Kidney tubule cell (primary cell): ENCODE measurements around the gene ADAMTS12.

ENCODE experiments used
- DNase-seq: peaks from one replicate; pipeline ENCODE4 v3.0.0-alpha.2; 2018; ENCODE audit warnings: low spot score

The ADAMTS12 gene

DNA sequence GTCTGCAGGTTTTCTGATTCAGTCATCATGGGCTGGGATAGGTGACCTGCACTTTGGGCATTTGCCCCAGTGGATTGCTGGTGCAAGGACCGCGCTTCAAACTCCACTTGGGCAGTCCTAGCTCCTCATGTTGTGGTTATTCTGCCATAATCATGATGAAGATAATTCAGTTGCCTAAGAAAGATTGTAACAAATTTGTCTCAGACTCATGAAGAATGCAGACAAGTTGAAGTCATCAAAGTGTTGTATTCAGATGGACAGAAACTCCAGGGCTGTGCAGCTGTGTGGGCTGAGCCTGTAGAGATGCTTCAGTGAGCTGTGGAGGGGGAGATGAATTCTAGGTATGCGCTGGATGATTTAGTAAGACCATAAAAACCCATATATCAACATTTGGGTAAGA is 412.5 kb downstream of the ADAMTS12 start:
- peak; percentile 33 for DNase-seq

DNA sequence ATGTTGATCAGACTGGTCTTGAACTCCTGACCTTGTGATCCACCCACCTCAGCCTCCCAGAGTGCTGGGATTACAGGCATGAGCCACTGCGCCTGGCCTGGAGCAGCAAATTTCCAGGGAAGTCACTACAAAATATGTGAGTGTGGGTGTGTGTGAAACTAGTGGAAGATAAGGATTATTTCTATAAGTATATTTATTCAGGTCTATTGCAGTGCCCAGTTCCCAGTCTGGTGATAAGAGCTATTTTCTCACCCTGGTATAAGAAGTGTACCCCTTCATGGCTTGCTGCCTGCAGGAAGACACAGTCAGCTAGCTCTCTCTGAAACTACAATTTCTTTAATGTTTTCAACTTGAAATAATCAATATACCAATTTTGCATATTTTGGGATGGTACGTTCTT is 414.0 kb downstream of the ADAMTS12 start:
- DNase-seq, result no peak

DNA sequence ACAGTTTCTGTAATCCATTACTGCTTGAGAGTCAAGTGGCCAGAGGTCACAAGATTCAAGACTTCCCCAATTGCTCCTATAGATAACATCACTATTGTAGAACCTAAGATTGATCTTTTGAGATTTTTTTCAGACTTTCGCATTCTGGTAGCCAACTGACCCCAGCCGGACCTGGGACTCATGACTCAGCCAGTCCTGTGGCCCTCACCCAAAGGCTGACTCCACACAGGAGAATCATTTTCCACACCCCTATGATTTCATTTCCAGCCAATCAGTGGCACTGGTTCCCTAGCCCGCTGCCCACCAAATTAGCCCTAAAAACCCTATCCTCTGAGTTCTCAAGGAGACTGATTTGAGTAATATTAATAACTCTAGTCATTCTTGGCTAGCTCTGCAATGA is 414.8 kb downstream of the ADAMTS12 start:
- no peak for DNase-seq

- DNase-seq, result no peak
Observed at GRCh38 chr5:33475706-33476105, 416.1 kb downstream of the ADAMTS12 start.

- no peak for DNase-seq
Observed at GRCh38 chr5:33474931-33475499, 416.8 kb downstream of the ADAMTS12 start.

- DNase-seq, result no peak
Observed at GRCh38 chr5:33474004-33474403, 417.8 kb downstream of the ADAMTS12 start.
